Endometrium (tissue), 2 donors: Measurements from ENCODE around the gene FNIP2.
"Not testable (repeated sequence)": the region's sequence is repeated elsewhere in the genome, so short reads cannot be mapped to it uniquely, and the experiment has no call there.

ENCODE experiments used
- FAIRE-seq: peaks from 2 replicates; lab custom pipeline; 2012; peaks lifted over from hg19 to GRCh38; lab: Jason Lieb, UNC
- donor health status: control.
- donor health status: control.

FNIP2 gene

DNA sequence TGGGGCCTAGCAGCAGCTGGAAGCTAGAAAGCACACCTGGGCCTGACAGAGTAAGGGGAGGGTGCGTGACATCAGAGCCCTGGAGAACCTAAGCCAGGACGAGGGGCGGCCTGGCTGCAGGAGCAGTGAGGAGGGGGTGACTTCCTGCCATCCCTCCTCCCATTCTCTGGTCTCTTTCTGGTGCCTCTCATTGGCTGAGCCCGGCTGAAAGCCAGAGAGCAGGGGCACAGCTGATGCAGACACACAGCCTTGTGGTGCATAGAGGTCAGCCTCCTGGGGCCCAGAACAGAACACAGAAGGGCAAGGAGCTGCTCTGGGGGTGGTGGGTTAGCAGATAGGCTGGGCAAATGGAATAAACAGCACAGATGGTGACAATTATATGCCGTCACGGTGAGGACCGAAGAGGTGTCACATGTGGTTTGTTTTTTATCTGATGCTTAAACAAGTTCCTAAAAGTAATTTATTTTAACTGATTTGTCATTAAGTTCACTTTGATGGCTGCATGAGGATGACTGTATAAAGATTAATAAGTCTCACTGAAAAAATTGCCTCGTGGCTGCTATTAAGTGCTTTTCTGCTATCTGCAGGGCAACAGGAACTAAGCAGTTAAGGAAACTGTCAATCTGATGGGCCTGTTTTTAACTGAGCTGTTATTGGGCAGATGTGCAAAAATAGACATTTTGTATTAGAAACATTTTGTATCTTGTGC, 102.0 kb downstream of the FNIP2 start:
- FAIRE-seq = no peak

DNA sequence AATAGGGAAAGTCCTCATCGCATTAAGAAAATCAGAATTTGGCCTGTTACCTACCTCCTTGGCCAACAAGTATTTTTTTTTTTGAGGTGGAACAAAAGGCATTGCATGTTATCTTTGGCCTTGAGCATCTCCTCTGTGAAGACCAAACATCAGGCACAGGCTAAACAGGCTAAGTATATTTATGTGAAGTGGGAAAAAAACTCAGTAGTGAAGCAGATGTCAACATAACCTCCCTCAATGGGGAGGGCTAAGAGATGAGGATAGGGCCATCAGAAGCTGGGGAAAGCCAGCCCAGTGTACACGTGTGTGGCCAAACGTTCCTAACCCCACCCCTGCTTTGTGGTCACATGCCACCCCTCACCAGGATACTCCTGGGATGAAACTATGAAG, 102.5 kb downstream of the FNIP2 start:
- no peak for FAIRE-seq

DNA sequence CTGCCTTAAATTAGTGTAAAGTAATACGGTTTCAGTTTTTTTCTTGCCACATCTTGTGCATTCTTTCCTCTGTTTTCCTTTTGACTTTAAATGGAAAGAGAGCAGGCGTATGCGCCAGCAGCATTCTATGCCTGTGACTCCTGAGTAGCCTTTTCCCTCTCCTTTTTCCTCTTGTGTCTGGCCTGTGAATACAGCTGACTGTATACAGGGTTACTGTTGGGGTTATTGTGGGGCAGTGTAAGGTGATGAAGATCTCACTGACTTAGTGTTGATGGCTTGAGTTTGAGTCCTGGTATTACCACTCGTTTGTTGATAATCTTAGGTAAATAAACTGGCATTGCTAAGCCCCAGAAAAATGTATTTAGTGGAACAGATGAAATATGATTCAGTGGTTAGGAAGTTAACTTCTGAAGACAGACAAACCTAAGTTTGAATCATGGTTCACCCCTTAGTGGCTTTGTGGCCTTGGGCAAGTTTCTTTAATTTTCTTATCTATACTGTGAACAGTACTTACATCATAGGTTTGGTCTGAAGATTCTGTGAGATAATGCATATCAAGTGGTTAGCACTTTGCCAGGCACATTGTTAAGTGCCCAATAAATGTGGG, 105.1 kb downstream of the FNIP2 start:
- no peak for FAIRE-seq

DNA sequence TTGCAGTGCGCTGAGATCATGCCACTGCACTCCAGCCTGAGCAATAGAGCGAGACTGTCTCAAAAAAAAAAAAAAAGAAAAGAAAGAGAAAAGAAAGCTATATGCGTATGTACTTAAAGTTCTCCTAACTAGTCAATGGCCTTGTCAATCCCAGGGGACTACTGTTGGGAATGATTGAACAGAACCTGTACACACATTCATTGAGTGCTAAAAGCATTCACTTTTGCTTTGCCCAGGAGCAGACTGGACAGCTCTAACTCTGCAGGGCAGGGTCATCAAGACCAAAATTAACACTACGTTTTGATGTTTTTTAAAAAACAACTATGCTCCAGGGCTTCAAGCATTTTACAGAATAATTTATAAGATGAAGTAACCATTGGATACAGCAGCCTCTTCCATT, 106.2 kb downstream of the FNIP2 start:
- FAIRE-seq = no peak

DNA sequence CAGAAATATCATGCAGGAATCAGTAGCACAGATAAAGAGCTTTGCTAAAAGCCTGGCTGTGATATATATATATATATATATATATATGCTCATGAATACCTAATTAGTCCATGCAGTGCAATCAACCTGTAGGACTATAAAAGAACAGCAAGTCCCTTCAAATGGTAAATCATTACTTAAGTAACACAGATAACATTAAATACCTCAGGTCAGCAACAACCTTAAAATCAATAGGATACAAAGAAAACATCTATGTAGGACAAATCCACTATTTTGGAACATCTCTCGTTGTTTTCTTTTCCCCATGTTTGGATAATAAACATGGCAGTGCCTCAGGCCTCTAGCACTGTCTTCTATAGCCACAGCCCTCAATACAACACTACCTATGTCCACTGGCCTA, 106.6 kb downstream of the FNIP2 start:
- FAIRE-seq = no peak

DNA sequence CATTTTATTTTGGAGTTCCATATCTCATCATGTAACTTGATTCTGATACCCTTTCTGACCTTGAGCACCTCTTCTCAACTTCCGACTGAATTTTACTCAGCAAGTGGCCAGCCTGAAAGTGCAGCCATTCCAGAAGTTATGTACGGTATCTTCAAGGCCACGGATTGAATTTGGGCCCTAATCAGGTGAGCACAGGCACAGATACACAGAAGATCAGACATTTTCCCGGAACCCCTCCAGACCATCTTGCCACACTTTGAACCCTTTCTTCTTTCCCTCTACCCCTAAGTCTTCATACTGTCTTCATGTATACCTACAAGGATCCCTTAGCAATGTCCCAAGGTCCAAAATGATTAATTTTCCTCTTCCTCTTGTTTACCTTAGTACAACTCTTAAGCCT, 108.2 kb downstream of the FNIP2 start:
- FAIRE-seq = no peak

DNA sequence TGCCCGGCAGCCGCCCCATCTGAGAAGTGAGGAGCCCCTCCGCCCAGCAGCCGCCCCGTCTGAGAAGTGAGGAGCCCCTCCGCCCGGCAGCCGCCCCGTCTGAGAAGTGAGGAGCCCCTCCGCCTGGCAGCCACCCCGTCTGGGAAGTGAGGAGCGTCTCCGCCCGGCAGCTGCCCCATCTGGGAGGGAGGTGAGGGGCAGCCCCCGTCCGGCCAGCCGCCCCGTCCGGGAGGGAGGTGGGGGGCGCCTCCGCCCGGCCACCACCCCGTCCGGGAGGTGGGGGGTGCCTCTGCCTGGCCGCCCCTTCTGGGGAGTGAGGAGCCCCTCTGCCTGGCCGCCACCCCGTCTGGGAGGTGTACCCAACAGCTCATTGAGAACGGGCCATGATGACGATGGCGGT, 113.3 kb downstream of the FNIP2 start:
- not testable (repeated sequence) for FAIRE-seq

DNA sequence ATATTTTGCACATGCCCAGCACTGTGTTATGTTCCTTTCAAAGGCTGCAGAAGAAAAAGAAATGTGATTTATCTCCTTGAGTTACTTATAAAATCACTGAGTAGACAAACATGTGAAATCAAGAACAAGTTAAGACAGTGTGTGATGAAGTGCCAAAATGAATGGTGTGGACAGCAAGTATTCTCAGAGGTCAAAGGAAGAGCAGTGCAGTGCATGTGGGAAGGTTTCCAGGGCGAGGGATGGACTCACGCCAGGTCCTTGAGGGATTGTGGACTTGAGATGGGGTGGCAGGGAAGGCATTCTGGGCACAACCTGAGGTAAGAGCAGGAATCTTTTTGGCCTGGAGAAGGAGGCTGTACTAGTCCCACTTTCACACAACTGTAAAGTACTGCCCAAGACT, 115.5 kb downstream of the FNIP2 start:
- no peak for FAIRE-seq

DNA sequence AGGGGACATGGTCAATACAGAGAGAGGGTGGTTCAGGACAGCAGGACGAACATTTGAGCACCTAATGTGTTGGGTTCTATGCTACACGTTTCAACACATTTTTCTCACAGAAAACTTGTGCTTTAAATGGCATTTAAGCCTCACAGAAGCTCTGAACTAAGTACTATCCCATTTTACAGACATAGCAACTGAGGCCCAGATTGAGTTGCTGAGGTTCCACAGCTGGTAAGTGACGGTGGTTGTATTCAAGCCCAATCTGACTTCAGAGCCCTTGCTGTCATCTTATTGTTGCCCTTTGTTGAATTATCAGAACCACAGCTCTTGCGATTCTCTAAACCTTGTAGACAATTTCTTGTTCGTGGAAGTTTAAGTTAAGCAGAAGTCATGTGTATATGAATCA, 116.7 kb downstream of the FNIP2 start:
- FAIRE-seq = no peak

DNA sequence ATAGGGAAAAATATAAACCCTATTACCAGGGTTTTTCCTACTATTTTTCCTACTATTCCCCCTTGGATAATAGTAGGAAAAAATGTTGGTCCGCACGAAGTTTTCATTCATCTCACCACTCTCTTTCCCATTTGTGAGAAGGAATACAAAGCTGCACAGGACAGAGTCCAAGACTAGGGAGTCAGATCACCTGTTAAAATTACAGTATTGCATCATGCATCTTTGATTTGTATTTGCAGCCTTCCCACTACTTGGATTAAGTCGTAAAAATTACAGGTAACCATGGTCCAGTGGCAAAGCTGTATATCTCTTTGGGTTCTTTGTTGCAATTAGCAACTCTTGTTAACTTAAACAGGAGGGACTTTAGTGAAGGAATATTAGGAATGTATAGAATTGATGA, 121.5 kb downstream of the FNIP2 start:
- FAIRE-seq = no peak

DNA sequence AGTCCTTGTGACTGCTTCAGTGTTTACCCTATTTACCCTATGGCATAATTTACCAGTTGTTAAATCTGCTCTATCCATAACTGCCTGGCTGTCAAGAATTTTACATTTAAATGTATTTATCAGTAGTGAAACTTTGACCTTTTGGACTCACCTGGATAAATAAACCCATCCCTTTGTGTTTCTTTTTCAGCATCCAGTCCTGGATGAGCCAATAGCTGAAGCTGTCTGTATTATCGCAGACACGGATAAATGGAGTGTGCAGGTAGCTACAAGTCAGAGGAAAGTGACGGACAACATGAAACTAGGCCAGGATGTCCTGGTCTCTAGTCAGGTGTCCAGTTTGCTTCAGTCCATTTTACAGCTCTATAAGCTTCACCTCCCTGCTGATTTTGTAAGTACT, 122.4 kb downstream of the FNIP2 start:
- FAIRE-seq = no peak

DNA sequence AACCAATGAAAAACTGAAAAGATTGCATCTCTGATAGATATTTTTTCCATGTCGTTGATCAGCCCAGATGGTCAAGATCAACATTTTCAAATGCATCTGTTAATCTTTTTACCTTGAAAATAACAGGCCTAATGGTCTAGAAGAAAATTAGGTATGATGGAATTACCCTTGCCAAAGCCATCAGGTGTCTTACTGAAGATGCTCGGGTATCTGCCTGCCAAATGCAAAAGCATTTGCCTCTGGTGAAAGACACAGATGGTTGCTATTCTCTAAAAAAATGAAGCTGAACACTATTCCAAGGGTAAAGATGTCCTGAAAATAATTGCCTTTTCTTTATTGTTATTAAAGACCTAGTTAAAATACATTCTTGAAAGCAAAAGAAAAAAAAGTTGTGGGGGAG, 126.0 kb downstream of the FNIP2 start:
- FAIRE-seq = no peak

DNA sequence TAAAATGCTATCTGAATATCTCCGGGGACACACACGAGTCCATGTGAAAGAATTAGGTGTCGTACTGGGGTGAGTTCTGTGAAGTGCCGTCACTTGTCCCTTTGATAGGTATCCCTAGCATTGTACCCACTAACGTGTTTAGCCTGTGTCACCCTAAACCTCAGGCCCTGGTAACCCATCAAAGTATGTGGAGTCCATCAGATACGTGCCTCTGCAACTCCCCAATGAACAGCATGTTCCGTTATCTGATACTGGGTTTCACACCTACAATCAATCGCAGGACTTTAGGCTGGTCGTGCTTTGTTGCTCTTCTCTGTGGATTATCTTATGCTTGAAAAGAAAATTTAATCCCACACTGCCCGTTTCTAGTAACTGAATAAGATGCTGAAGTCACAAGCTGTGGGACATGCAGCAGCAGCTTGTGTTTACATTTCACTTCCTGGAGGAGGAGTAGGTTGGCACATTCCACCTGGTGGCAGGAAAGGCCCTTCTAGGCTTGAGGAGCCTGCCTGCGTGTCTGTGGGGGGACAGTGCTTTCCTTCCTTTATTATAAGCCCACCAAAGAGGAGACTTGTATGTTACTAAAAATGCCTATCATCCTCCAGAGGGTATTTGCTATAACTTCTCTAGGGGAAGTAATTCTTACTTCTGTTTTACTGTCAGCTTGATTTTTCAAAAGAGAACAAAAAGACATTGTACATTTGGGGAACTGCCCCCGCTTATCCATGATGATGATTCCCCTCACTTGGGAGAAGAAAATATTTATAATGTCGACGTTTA, 127.2 kb downstream of the FNIP2 start:
- FAIRE-seq = no peak

DNA sequence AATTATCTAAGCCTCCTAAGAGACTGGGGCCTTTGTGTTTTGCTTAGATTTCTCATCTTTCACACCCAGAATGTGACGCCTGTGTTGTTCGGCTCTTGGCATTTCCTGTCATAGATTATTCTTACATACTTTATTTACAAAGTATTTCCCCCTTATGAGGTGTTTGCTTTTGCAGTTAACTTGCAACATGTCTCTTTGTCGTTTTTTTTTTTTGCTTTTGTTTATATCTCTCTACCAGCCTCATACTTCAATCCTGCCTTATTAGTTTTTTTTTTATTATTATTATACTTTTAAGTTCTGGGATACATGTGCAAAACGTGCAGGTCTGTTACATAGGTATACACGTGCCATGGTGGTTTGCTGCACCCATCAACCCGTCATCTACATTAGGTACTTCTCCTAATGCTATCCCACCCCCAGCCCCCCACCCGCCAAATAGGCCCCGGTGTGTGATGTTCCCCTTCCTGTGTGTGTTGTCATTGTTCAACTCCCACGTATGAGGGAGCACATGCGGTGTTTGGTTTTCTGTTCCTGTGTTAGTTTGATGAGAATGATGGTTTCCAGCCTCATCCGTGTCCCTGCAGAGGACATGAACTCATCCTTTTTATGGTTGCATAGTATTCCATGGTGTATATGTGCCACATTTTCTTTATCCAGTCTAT, 127.9 kb downstream of the FNIP2 start:
- FAIRE-seq = not testable (repeated sequence)

DNA sequence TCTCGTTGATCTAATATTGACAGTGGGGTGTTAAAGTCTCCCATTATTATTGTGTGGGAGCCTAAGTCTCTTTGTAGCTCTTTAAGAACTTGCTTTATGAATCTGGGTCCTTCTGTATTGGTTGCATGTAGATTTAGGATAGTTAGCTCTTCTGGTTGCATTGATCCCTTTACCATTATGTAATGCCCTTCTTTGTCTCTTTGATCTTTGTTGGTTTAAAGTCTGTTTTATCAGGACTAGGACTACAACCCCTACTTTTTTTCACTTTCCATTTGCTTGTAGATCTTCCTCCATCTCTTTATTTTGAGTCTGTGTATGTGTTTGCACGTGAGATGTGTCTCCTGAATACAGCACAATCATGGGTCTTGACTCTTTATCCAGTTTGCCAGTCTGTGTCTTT, 131.6 kb downstream of the FNIP2 start:
- not testable (repeated sequence) for FAIRE-seq

DNA sequence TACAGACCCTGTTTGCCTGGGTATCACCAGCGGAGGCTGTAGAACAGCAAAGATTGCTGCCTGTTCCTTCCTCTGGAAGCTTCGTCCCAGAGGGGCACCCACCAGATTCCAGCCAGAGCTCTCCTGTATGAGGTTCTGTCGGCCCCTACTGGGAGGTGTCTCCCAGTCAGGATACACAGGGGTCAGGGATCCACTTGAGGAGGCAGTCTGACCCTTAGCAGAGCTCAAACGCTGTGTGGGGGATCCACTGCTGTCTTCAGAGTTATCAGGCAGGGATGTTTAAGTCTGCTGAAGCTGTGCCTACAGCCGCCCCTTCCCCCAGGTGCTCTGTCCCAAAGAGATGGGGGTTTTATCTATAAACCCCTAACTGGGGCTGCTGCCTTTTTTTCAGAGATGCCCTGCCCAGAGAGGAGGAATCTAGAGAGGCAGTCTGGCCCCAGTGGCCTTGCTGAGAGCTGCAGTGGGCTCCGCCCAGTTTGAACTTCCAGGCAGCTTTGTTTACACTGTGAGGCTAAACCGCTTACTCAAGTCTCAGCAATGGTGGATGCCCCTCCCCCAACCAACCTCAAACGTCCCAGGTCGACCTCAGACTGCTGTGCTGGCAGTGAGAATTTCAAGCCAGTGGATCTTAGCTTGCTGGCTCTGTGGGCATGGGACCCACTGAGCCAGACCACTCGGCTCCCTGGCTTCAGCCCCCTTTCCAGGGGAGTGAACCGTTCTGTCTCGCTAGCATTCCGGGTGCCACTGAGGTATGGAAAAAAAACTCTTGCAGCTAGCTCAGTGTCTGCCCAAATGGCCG, 133.7 kb downstream of the FNIP2 start:
- not testable (repeated sequence) for FAIRE-seq

DNA sequence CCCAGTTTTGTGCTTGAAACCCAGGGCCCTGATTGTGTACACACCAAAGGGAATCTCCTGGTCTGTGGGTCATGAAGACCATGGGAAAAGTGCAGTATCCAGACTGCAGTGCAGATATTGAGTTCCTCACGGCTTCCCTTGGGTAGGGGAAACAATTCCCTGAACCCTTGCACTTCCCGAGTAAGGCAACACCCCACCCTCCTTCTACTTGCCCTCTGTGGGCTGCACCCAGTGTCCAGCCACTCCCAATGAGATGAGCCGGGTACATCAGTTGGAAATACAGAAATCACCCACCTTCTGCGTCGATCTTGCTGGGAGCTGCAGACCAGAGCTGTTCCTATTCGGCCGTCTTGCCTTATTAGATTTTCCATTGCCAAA, 134.2 kb downstream of the FNIP2 start:
- no peak for FAIRE-seq

DNA sequence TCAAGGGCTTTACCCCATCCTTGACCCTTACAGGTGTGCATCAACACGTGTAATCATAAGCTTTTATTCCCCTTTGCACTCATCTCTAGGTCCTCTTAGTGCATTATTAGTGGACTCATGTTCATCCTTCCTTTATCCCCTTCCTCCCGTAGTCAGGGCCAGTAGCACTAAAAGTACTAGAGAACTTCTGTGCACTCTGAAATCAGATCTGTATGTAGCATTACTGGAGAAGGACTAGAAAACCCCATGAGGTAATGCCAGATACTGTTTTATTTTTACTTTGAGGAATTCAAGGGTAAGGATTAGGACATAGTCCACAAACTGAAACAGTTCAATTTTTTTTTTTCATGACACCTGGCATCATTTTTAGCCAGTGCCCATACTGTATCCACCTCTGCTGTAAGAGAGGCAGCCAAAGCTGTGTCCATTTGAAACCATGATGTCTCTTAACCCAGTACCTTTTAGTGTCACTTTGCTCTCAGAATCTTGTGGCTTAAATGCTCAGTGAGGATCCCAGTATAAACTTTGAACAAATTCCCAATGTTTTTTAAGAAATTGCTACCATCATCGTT, 134.7 kb downstream of the FNIP2 start:
- no peak for FAIRE-seq

DNA sequence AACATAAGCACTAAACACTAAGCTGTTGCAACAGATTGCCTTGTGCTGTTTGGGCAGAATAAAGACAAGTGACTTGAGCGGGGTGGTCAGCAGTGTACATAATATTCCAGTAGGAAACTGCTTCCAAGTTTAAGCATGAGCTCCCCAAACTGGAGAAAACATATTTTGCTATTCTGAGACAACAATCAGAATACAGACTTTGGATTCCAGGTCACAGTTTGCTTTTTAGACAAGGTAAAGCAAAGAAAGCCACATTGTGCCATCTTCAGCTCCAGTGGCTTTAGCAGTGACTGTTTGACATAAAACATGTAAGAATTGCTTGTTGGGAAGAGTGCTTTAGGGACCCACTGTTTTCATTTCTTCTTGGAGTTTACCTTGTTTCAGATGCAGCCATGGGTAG, 136.0 kb downstream of the FNIP2 start:
- no peak for FAIRE-seq

DNA sequence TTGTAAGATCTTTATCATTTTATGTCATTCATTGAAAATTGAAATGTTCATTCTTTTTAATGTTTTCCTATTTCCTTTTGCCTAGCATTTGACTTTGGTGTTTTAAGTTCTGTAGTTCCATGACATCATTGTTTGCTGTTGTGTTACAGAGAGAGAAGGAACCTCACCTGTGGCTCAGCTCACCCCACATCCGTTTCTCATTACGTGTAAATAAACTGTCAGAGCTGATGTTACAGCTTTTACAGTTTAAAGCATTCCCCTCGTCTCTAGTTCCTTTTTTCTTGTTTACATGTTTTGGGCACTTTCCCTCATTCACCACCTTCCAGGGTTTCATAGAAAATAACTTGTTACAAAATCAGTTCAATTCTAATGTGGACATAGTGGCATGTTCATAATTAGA, 137.2 kb downstream of the FNIP2 start:
- FAIRE-seq = no peak

DNA sequence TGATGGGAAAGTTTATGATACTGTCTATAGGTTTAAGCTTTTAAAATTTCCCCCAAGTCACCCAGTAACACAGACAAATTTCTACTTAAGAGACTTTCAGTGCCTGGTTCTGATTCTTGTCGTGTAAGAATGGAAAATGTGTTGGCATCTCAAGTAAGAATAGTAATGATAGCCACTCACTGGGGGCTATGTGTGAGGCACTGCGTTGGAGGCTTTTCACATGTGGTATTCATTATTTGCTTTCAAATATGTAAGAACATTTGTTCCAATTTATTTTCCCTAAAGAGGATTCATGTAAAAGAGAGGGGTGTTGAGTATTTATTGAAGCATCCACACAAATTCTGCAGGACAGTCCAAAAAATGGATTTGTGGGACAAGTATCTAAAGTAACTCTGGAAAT, 143.6 kb downstream of the FNIP2 start:
- FAIRE-seq = no peak

DNA sequence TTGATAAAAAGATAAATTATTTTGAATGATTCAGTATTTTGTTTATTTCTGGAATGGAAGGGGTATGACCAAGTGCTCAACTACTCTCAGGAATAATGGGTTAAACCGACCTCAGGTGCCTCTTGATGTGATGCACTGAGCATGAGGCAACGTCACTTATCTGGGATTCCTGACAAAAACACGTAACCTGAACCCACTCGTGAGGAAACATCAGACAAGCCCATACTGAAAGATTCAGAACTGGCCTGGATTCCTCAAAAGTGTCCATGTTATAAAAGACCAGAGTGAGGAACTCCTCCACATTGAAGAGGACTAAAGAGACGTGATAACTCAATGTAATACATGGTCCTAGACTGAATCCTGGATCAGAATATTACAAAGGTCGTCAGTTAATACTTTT, 144.0 kb downstream of the FNIP2 start:
- no peak for FAIRE-seq
